K562 (cell line): ENCODE data around the gene RBBP7. TPM values are rescaled to one million over a fixed set of nuclear protein-coding genes. Genes with fewer than 3 reads are reported as not detected.

ENCODE experiments used
- polyA plus RNA-seq, 8 experiments: library from polyadenylated mRNA; depleted of rRNA in 4 of 8; stranded (reverse) in 5 of 8; unstranded in 3 of 8; fragments of >200 nt; fragmentation: Nextera tagmentation in 2 of 8; fragmentation: Illumina TruSeq in 1 of 8; extraction: Ambion mirVana in 2 of 8; extraction: Trizol in 1 of 8; gene quantifications; 2 replicates each; pipeline versions ENCODE4 v1.2.1 to v1.2.3, GENCODE V29; 2011 to 2014; ENCODE audit warnings: inconsistent platforms in 1 of 8, missing spikeins in 1 of 8
- small RNA-seq: library from RNA; depleted of rRNA; stranded (forward); fragments of <200 nt; gene quantifications from one replicate; pipeline ENCODE3, GENCODE V24; 2014
- total RNA-seq, 7 experiments: library from RNA; depleted of rRNA in 6 of 7; stranded (reverse); fragments of >200 nt in 6 of 7; fragmentation: Illumina TruSeq in 2 of 7; extraction: Trizol in 2 of 7; gene quantifications; 2 replicates each; pipeline versions ENCODE4 v1.2.1 to v1.2.3, GENCODE V29; 2011 to 2021; ENCODE audit warnings: low replicate concordance in 1 of 7

The RBBP7 gene
- total and polyA plus RNA-seq, 9 of the 15 experiments (the other 6 are each of a cell fraction or from before 2014, with no cell fraction given), result 79.0 to 364 (median 182) TPM

Small RNAs within 50 kb of the gene (small RNA-seq; reads per million reads assigned to genes)
- not detected for gene RF00019
- not detected for gene RNU4-6P
- gene RPL12P49, result not detected

Other genes with a start within 250 kb of the RBBP7 start
- not detected in 2 replicates for gene S100G, start 220.2 kb downstream of the RBBP7 start, total RNA-seq (2014; rRNA removed)
- gene S100G, start 220.2 kb downstream of the RBBP7 start, total RNA-seq (2014; rRNA removed; fragmentation: Illumina TruSeq; extraction: Trizol), result not detected in 2 replicates
- gene S100G, start 220.2 kb downstream of the RBBP7 start, total RNA-seq (2015; rRNA removed; fragmentation: Illumina TruSeq; extraction: Trizol), result not detected in 2 replicates
- not detected in 2 replicates for gene S100G, start 220.2 kb downstream of the RBBP7 start, total RNA-seq (2021)
- gene S100G, start 220.2 kb downstream of the RBBP7 start, polyA plus RNA-seq (2011; rRNA removed), result not detected in 2 replicates
- not detected in 2 replicates for gene S100G, start 220.2 kb downstream of the RBBP7 start, polyA plus RNA-seq (2014; fragmentation: Illumina TruSeq; extraction: Trizol)
- gene S100G, start 220.2 kb downstream of the RBBP7 start, polyA plus RNA-seq (2014; fragmentation: Nextera tagmentation; extraction: Ambion mirVana), result not detected
- not detected in 2 replicates for gene S100G, start 220.2 kb downstream of the RBBP7 start, polyA plus RNA-seq (2014; rRNA removed)
- gene CTPS2, start 157.7 kb downstream of the RBBP7 start, total RNA-seq (2014; rRNA removed), result 12.7 and 15.8 TPM in 2 replicates
- gene CTPS2, start 157.7 kb downstream of the RBBP7 start, total RNA-seq (2014; rRNA removed; fragmentation: Illumina TruSeq; extraction: Trizol), result 17.6 and 19.3 TPM in 2 replicates
- gene CTPS2, start 157.7 kb downstream of the RBBP7 start, total RNA-seq (2015; rRNA removed; fragmentation: Illumina TruSeq; extraction: Trizol), result 18.5 and 19.5 TPM in 2 replicates
- 13.9 and 14.1 TPM in 2 replicates for gene CTPS2, start 157.7 kb downstream of the RBBP7 start, total RNA-seq (2021)
- 13.4 and 18.2 TPM in 2 replicates for gene CTPS2, start 157.7 kb downstream of the RBBP7 start, polyA plus RNA-seq (2011; rRNA removed)
- 12.6 and 14.8 TPM in 2 replicates for gene CTPS2, start 157.7 kb downstream of the RBBP7 start, polyA plus RNA-seq (2014; fragmentation: Illumina TruSeq; extraction: Trizol)
- gene CTPS2, start 157.7 kb downstream of the RBBP7 start, polyA plus RNA-seq (2014; fragmentation: Nextera tagmentation; extraction: Ambion mirVana), result 1 to 10 TPM; 5.4 to 6.6 TPM
- 9.8 and 12.3 TPM in 2 replicates for gene CTPS2, start 157.7 kb downstream of the RBBP7 start, polyA plus RNA-seq (2014; rRNA removed)
- 35.3 and 39.9 TPM in 2 replicates for gene SYAP1, start 150.8 kb downstream of the RBBP7 start, total RNA-seq (2014; rRNA removed)
- 31.6 and 38.9 TPM in 2 replicates for gene SYAP1, start 150.8 kb downstream of the RBBP7 start, total RNA-seq (2014; rRNA removed; fragmentation: Illumina TruSeq; extraction: Trizol)
- gene SYAP1, start 150.8 kb downstream of the RBBP7 start, total RNA-seq (2015; rRNA removed; fragmentation: Illumina TruSeq; extraction: Trizol), result 32.6 and 34.4 TPM in 2 replicates
- 26.0 and 31.5 TPM in 2 replicates for gene SYAP1, start 150.8 kb downstream of the RBBP7 start, total RNA-seq (2021)
- gene SYAP1, start 150.8 kb downstream of the RBBP7 start, polyA plus RNA-seq (2011; rRNA removed), result 11.8 and 13.7 TPM in 2 replicates
- 20.3 and 21.3 TPM in 2 replicates for gene SYAP1, start 150.8 kb downstream of the RBBP7 start, polyA plus RNA-seq (2014; fragmentation: Illumina TruSeq; extraction: Trizol)
- gene SYAP1, start 150.8 kb downstream of the RBBP7 start, polyA plus RNA-seq (2014; fragmentation: Nextera tagmentation; extraction: Ambion mirVana), result 1 to 10 TPM; 5.7 to 6.8 TPM
- 27.5 and 27.6 TPM in 2 replicates for gene SYAP1, start 150.8 kb downstream of the RBBP7 start, polyA plus RNA-seq (2014; rRNA removed)
- 23.7 and 23.8 TPM in 2 replicates for gene TXLNG, start 83.9 kb downstream of the RBBP7 start, total RNA-seq (2014; rRNA removed)
- 35.8 and 38.9 TPM in 2 replicates for gene TXLNG, start 83.9 kb downstream of the RBBP7 start, total RNA-seq (2014; rRNA removed; fragmentation: Illumina TruSeq; extraction: Trizol)
- gene TXLNG, start 83.9 kb downstream of the RBBP7 start, total RNA-seq (2015; rRNA removed; fragmentation: Illumina TruSeq; extraction: Trizol), result 30.5 and 32.1 TPM in 2 replicates
- gene TXLNG, start 83.9 kb downstream of the RBBP7 start, total RNA-seq (2021), result 27.1 and 27.9 TPM in 2 replicates
- 27.3 and 41.4 TPM in 2 replicates for gene TXLNG, start 83.9 kb downstream of the RBBP7 start, polyA plus RNA-seq (2011; rRNA removed)
- gene TXLNG, start 83.9 kb downstream of the RBBP7 start, polyA plus RNA-seq (2014; fragmentation: Illumina TruSeq; extraction: Trizol), result 36.6 and 47.0 TPM in 2 replicates
- 10 to 100 TPM; 13.1 to 21.4 TPM for gene TXLNG, start 83.9 kb downstream of the RBBP7 start, polyA plus RNA-seq (2014; fragmentation: Nextera tagmentation; extraction: Ambion mirVana)
- gene TXLNG, start 83.9 kb downstream of the RBBP7 start, polyA plus RNA-seq (2014; rRNA removed), result 31.6 TPM in 2 replicates
- not detected in 2 replicates for gene REPS2, start 76.3 kb upstream of the RBBP7 start, total RNA-seq (2014; rRNA removed)
- gene REPS2, start 76.3 kb upstream of the RBBP7 start, total RNA-seq (2014; rRNA removed; fragmentation: Illumina TruSeq; extraction: Trizol), result 0.03 TPM in 1 of 2 replicates, not detected in the other
- gene REPS2, start 76.3 kb upstream of the RBBP7 start, total RNA-seq (2015; rRNA removed; fragmentation: Illumina TruSeq; extraction: Trizol), result 0.07 TPM in 1 of 2 replicates, not detected in the other
- 0.07 and 0.18 TPM in 2 replicates for gene REPS2, start 76.3 kb upstream of the RBBP7 start, total RNA-seq (2021)
- 0.01 TPM in 1 of 2 replicates, not detected in the other for gene REPS2, start 76.3 kb upstream of the RBBP7 start, polyA plus RNA-seq (2011; rRNA removed)
- 0.01 TPM in 1 of 2 replicates, not detected in the other for gene REPS2, start 76.3 kb upstream of the RBBP7 start, polyA plus RNA-seq (2014; fragmentation: Illumina TruSeq; extraction: Trizol)
- under 1 TPM in 1 of 2 experiments, not detected in 1; 0.01 TPM for gene REPS2, start 76.3 kb upstream of the RBBP7 start, polyA plus RNA-seq (2014; fragmentation: Nextera tagmentation; extraction: Ambion mirVana)
- 0.01 TPM in 1 of 2 replicates, not detected in the other for gene REPS2, start 76.3 kb upstream of the RBBP7 start, polyA plus RNA-seq (2014; rRNA removed)